Mesenchymal stem cell (in vitro differentiated cells and primary cell): ENCODE data around the gene NUBPL.

Experiments
- DNase-seq: peaks from one replicate; pipeline ENCODE4 v3.0.0-alpha.2; 2013
- H2AFZ ChIP-seq: one replicate; pipeline ENCODE4 v1.6.1; 2013; ENCODE audit warnings: low read depth, mild to moderate bottlenecking, control low read depth, inconsistent platforms, low read length, moderate library complexity
- H2AK5ac ChIP-seq: 2 replicates; pipeline ENCODE4 v1.6.1; 2013; ENCODE audit warnings: low read length, moderate library complexity, mild to moderate bottlenecking, inconsistent platforms; ENCODE audit not compliant: severe bottlenecking
- H2BK120ac ChIP-seq: one replicate; pipeline ENCODE4 v1.6.1; 2013; ENCODE audit warnings: low read depth, mild to moderate bottlenecking, inconsistent platforms, low read length, moderate library complexity
- H2BK12ac ChIP-seq, 2 experiments: one replicate each; pipeline ENCODE4 v1.6.1; 2013; ENCODE audit warnings: inconsistent platforms in 2 of 2, low read length in 2 of 2, mild to moderate bottlenecking in 2 of 2, moderate library complexity in 2 of 2, control low read depth in 1 of 2
- H2BK15ac ChIP-seq: one replicate; pipeline ENCODE4 v1.6.1; 2013; ENCODE audit warnings: mild to moderate bottlenecking, low read depth, inconsistent platforms; ENCODE audit not compliant: poor library complexity, severe bottlenecking
- H2BK5ac ChIP-seq: 2 replicates; pipeline ENCODE4 v1.6.1; 2013; ENCODE audit warnings: low read depth, mild to moderate bottlenecking, low read length, control low read depth, inconsistent platforms; ENCODE audit not compliant: poor library complexity, severe bottlenecking
- H3K14ac ChIP-seq, 2 experiments: one replicate each; pipeline ENCODE4 v1.6.1; 2013; ENCODE audit warnings: inconsistent platforms in 2 of 2, low read length in 2 of 2, control low read depth in 1 of 2, mild to moderate bottlenecking in 1 of 2, moderate library complexity in 1 of 2
- H3K18ac ChIP-seq, 2 experiments: one replicate each; pipeline ENCODE4 v1.6.1; 2013; ENCODE audit warnings: inconsistent platforms in 2 of 2, low read length in 2 of 2, control low read depth in 1 of 2, low read depth in 1 of 2, mild to moderate bottlenecking in 1 of 2
- H3K23ac ChIP-seq, 2 experiments: one replicate each; pipeline ENCODE4 v1.6.1; 2013; ENCODE audit warnings: inconsistent platforms in 2 of 2, low read length in 2 of 2, mild to moderate bottlenecking in 2 of 2, moderate library complexity in 2 of 2, control low read depth in 1 of 2
- H3K27ac ChIP-seq: 2 replicates; pipeline ENCODE4 v1.5.1; 2013; ENCODE audit warnings: mild to moderate bottlenecking, moderate library complexity, low read length, control low read depth, inconsistent platforms; ENCODE audit not compliant: poor library complexity, severe bottlenecking
- H3K27me3 ChIP-seq, 2 experiments: 2 replicates each; pipeline versions ENCODE4 v1.6.1 to v1.7.0; 2013; ENCODE audit warnings: low read length in 2 of 2, mild to moderate bottlenecking in 2 of 2, moderate library complexity in 2 of 2, control low read depth in 1 of 2, inconsistent platforms in 1 of 2; ENCODE audit not compliant: control insufficient read depth in 1 of 2, insufficient read depth in 1 of 2
- H3K36me3 ChIP-seq, 2 experiments: 2 replicates each; pipeline versions ENCODE4 v1.6.1 to v1.7.0; 2013; ENCODE audit warnings: low read length in 2 of 2, control low read depth in 1 of 2, inconsistent platforms in 1 of 2, low read depth in 1 of 2, mild to moderate bottlenecking in 1 of 2; ENCODE audit not compliant: insufficient read depth in 2 of 2, control insufficient read depth in 1 of 2
- H3K4ac ChIP-seq, 2 experiments: one replicate each; pipeline ENCODE4 v1.6.1; 2013; ENCODE audit warnings: inconsistent platforms in 2 of 2, low read length in 2 of 2, mild to moderate bottlenecking in 2 of 2, moderate library complexity in 2 of 2, control low read depth in 1 of 2, low read depth in 1 of 2
- H3K4me1 ChIP-seq: 2 replicates; pipeline ENCODE4 v1.6.1; 2013; ENCODE audit warnings: low read depth, low read length, control low read depth; ENCODE audit not compliant: control insufficient read depth, insufficient read depth
- H3K4me2 ChIP-seq: 2 replicates; pipeline ENCODE4 v1.6.1; 2013; ENCODE audit warnings: low read length, mild to moderate bottlenecking, inconsistent platforms; ENCODE audit not compliant: poor library complexity, severe bottlenecking
- H3K4me3 ChIP-seq, 2 experiments: 2 replicates each; pipeline versions ENCODE4 v1.5.1 to v1.7.0; 2013; ENCODE audit warnings: low read length in 2 of 2, mild to moderate bottlenecking in 2 of 2, control low read depth in 1 of 2, low read depth in 1 of 2; ENCODE audit not compliant: insufficient read depth in 1 of 2
- H3K79me1 ChIP-seq: replicated peaks from 2 replicates; pipeline ENCODE4 v1.6.1; 2013; ENCODE audit warnings: mild to moderate bottlenecking, control low read depth, low read length, inconsistent platforms; ENCODE audit not compliant: poor library complexity, severe bottlenecking
- H3K9ac ChIP-seq: 2 replicates; pipeline ENCODE4 v1.7.0; 2013; ENCODE audit warnings: mild to moderate bottlenecking, low read length, moderate library complexity
- H3K9me3 ChIP-seq: 2 replicates; pipeline ENCODE4 v1.7.0; 2013; ENCODE audit warnings: mild to moderate bottlenecking, low read length; ENCODE audit not compliant: control insufficient read depth
- H4K8ac ChIP-seq: one replicate; pipeline ENCODE4 v1.6.1; 2013; ENCODE audit warnings: inconsistent platforms, mild to moderate bottlenecking, low read length, moderate library complexity
- H4K91ac ChIP-seq: one replicate; pipeline ENCODE4 v1.6.1; 2013; ENCODE audit warnings: mild to moderate bottlenecking, low read length, inconsistent platforms
- WGBS: methylation state at CpG from one replicate; pipeline ENCODE4 v1.1.7; 2013; ENCODE audit warnings: mixed read lengths; 5-methylcytosine and 5-hydroxymethylcytosine counted together

Gene NUBPL

DNA sequence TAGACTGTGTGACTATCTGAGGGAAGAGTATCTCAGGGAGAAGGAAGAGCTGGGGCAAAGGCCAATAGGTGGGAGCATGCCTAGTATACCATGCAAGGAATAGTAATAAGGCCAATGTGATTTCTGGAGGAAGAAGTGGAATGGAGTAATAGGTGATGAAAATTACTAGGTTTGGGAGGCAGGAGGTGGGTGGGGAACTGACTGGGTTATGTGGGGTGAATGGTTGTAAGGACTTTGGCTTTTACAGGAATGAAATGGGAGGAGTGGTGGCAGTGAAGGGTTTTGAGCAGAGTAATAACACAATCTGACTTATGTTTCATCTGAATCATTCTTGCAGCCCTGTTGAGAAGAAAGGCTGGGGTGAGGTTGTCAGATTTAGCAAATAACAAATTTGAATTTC lies 30.9 kb downstream of the NUBPL start:
- no peak overlapping the region for H4K8ac ChIP-seq
- H2BK120ac ChIP-seq: no peak overlapping the region
- no peak overlapping the region for H2BK5ac ChIP-seq
- no peak overlapping the region for H3K14ac ChIP-seq
- H2AFZ ChIP-seq: no peak overlapping the region
- no peak overlapping the region for H3K9ac ChIP-seq
- no peak overlapping the region for H3K4me2 ChIP-seq
- no peak for DNase-seq
- H3K27ac ChIP-seq: no peak overlapping the region
- H4K91ac ChIP-seq: no peak overlapping the region
- H2BK15ac ChIP-seq: no peak overlapping the region
- H3K4ac ChIP-seq: no peak overlapping the region
- no peaks in the 10 kb centered on the region for H3K9me3 ChIP-seq
- H3K79me1 ChIP-seq: no peaks in the 10 kb centered on the region
- H3K18ac ChIP-seq: no peak overlapping the region
- no peak overlapping the region for H3K4me3 ChIP-seq
- no peak overlapping the region for H3K23ac ChIP-seq
- H3K36me3 ChIP-seq: no peaks in the 10 kb centered on the region
- H2AK5ac ChIP-seq: no peak overlapping the region
- no peaks in the 10 kb centered on the region for H3K27me3 ChIP-seq
- peaks cover 1% of the 10 kb centered on the region for H3K4me1 ChIP-seq
- H2BK12ac ChIP-seq: no peak overlapping the region

DNA sequence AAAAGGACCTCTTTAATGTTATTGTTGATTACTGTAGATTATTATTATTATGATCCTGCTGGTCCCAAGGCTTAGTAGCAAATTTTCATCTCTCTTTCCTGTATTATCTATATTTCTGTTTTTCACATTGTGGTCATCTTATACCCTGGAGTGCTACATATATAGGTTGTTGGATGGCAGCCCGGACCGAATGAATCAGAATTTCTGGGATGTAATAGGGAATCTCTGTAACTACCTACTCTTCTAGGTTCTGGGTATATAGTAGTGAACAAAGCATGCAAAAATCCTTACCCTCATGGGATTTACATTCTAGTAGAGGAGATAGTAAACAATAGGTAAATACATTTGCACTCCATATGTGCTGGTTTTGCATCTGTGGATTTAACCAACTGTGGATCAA lies 31.4 kb downstream of the NUBPL start:
- Histone ChIP-seq H3K36me3 (no peaks in the 10 kb centered on the region), H3K9ac (no peak overlapping the region), H2BK120ac (no peak overlapping the region), H3K14ac (no peak overlapping the region), H2BK12ac (no peak overlapping the region), H3K79me1 (no peaks in the 10 kb centered on the region), H3K4me3 (no peak overlapping the region), H3K4me2 (no peak overlapping the region), H2AK5ac (no peak overlapping the region), H3K23ac (no peak overlapping the region), H3K18ac (no peak overlapping the region), H4K91ac (no peak overlapping the region), H3K27me3 (no peaks in the 10 kb centered on the region), H3K9me3 (no peaks in the 10 kb centered on the region), H3K4ac (no peak overlapping the region), H2BK15ac (no peak overlapping the region), H3K4me1 (peaks cover 1% of the 10 kb centered on the region), H4K8ac (no peak overlapping the region), H2BK5ac (no peak overlapping the region), H2AFZ (no peak overlapping the region), H3K27ac (no peak overlapping the region)
- WGBS: no CpG with 5 or more reads among the region's 2 CpGs
- no peak for DNase-seq

DNA sequence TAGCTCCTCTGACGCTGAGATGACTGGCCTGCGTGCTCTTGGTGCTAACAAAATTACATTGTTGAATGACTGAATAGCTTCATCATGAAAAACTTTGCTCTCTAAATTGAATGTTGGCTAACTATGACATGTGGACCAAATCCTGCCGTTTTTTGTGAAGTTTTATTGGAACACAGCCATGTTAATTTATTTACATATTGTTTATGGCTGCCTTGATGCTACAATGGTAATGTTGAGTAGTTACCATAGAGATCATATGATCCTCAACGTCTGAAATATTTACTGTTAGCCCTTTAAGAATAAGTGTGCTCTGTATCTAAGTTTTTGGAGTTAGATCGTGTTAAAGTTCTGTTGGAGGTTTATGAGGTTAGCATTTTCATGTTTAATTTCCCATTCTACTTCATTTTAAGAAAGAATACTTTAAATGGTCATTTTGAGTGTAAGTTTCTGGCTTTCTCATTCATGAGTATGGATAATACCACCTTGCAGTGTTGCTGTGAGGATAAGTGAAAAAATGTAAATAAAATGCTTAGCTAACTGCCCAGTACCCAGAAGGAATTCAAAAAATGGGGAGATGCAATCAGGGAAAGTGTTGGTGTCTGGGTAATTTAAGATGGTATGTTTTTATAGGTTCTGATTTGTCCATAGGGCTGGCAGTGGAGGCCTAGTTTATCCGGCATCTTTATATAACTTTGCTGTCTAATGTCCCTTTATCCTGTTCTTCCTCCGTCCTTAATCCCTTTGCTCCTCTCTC lies 35.3 kb downstream of the NUBPL start:
- no peak overlapping the region for H3K23ac ChIP-seq
- H3K9me3 ChIP-seq: peaks cover 4% of the 10 kb centered on the region
- H3K14ac ChIP-seq: no peak overlapping the region
- no peak overlapping the region for H2BK5ac ChIP-seq
- no peak overlapping the region for H3K18ac ChIP-seq
- no peak overlapping the region for H3K4ac ChIP-seq
- no peaks in the 10 kb centered on the region for H3K27me3 ChIP-seq
- no peak overlapping the region for H2AK5ac ChIP-seq
- 90% methylated on average over 5 of the region's 7 CpGs for WGBS
- H3K27ac ChIP-seq: no peak overlapping the region
- no peak overlapping the region for H3K4me2 ChIP-seq
- no peak overlapping the region for H2BK120ac ChIP-seq
- H2BK12ac ChIP-seq: no peak overlapping the region
- H2AFZ ChIP-seq: no peak overlapping the region
- DNase-seq: no peak
- H3K9ac ChIP-seq: no peak overlapping the region
- H2BK15ac ChIP-seq: no peak overlapping the region
- H3K36me3 ChIP-seq: peaks cover 4% of the 10 kb centered on the region in 2 experiments
- no peak overlapping the region for H4K91ac ChIP-seq
- H3K4me3 ChIP-seq: no peak overlapping the region
- H4K8ac ChIP-seq: no peak overlapping the region
- no peaks in the 10 kb centered on the region for H3K79me1 ChIP-seq
- peaks cover 1% of the 10 kb centered on the region for H3K4me1 ChIP-seq

DNA sequence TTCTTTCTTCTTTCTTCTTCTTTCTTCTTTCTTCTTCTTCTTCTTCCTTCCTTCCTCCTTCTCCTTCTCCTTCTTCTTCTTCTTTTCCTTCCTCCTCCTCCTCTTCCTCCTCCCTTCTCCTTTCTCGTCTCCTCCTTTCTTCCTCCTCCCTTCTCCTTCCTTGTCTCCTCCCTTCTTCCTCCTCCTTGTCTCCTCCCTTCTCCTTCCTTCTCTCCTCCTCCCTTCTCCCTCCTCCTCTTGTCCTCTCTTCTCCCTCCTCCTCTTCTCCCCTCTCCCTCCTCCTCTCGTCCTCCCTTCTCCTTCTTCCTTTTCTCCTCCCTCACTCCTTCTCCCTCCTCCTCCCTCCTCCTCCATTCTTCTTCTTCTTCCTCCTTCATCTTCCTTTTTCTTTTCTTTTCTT lies 44.5 kb downstream of the NUBPL start:
- no peak overlapping the region for H3K27ac ChIP-seq
- H3K23ac ChIP-seq: no peak overlapping the region
- no peak overlapping the region for H3K9ac ChIP-seq
- H3K79me1 ChIP-seq: no peaks in the 10 kb centered on the region
- H3K18ac ChIP-seq: no peak overlapping the region
- H3K9me3 ChIP-seq: no peaks in the 10 kb centered on the region
- H2BK12ac ChIP-seq: no peak overlapping the region
- no peak overlapping the region for H4K91ac ChIP-seq
- no peak overlapping the region for H4K8ac ChIP-seq
- no peaks in the 10 kb centered on the region for H3K4me1 ChIP-seq
- H3K4me3 ChIP-seq: no peak overlapping the region
- no peak overlapping the region for H2AK5ac ChIP-seq
- WGBS: 96% methylated on average over 2 of the region's 2 CpGs
- H2AFZ ChIP-seq: no peak overlapping the region
- H2BK120ac ChIP-seq: no peak overlapping the region
- no peak overlapping the region for H2BK15ac ChIP-seq
- H3K27me3 ChIP-seq: no peaks in the 10 kb centered on the region
- H3K4me2 ChIP-seq: no peak overlapping the region
- no peak for DNase-seq
- H3K36me3 ChIP-seq: peaks cover 0 to 4% of the 10 kb centered on the region in 2 experiments
- H3K4ac ChIP-seq: no peak overlapping the region
- H3K14ac ChIP-seq: no peak overlapping the region
- H2BK5ac ChIP-seq: no peak overlapping the region
